LoVo (cell line): Measurements from ENCODE around the gene LMF1.

ENCODE experiments used
- DNase-seq: peaks from one replicate; pipeline ENCODE4 v3.0.0-alpha.2; 2016; ENCODE audit warnings: low spot score

The LMF1 gene

GRCh38 chr16:984736-985636, 14.2 kb upstream of the LMF1 start:
- no peak for DNase-seq

DNA sequence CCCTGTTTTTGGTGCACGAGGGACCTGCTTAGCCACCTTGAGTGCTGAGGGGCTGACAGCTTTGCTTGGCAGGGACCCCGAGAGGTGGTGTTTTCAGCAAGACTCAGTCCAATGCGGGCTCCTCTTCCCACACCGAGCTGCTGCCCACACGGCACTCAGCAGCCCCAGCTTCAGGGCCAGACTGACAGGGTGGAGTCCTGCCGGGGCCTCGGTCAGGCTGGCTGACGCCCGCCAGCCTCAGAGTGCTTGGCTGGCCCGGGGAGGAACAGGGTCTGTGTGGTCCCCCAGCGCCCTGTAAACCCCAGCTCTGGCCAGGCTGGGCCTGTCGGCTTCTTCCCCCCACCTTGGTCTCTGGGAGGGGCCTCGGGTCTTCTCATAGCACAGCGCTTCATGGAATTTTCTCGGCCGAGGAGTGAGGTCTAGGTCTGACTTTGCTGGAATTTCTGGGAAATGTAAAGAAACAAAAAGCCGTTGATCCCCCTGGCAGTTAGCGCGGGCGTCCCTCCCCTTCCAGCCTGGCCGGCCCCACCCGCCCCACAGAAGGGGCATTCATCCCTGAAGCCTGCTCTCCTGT, 13.4 kb upstream of the LMF1 start:
- DNase-seq = no peak

- DNase-seq = no peak
These were observed 12.6 kb upstream of the LMF1 start for GRCh38 chr16:983044-984030.

DNA sequence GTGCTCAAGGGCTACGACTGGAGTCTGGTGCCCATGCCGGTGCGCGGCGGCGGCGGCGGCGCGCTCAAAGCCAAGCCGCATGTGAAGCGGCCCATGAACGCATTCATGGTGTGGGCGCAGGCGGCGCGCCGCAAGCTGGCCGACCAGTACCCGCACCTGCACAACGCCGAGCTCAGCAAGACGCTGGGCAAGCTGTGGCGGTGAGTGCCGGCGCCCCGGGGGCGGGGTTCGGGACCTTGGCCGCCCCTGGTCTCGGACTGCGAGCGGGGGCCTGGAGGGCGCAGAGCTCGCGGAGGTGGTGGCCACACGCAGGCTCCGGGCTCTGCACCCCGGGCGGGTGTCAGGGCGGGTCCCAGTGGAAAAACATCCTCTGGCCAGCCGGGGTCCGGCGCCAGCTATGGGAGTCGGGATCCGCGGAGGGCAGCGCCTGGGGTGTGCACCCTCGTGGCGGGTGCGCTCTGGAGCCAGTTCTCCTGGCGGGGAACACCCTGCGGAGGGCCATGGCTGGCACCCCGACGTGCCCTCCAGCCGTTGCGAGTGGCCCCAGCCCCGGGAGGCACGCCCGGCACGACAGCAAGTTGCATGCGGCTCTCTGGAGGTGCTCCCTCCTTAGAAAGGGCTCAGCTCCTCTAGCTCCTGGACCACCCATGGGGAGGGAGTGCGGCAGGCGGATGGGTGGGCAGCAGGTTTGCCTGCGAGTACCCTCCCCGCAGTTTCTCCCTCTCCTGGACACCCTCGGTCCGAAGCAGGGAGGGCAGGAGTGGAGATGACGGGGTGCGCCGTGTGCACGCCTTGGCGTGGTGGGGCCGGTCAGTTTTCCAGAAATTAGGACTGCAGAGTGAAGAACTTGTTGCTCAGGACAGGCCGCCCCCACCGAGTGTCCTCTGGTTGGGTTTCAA, 11.6 kb upstream of the LMF1 start:
- DNase-seq = no peak

DNA sequence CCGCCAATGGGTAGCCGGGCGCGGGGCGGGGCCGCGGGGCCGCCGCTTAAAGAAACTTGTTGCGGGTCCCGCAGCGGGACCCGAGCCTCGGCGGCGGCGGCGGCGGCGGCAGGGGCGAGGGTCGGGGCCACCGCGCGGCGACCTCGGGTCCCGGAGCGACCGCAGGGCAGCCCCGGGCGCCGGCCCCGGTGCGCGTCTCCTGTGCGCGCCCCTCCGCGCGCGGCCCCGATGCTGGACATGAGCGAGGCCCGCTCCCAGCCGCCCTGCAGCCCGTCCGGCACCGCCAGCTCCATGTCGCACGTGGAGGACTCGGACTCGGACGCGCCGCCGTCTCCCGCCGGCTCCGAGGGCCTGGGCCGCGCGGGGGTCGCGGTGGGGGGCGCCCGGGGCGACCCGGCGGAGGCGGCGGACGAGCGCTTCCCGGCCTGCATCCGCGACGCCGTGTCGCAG, 10.9 kb upstream of the LMF1 start, which contains the start of gene SOX8:
Gene SOX8, plus strand, starts transcription at position 76 of the 450 bp plus-strand sequence. Its CDS starts 153 bp downstream, at position 229.
- DNase-seq = no peak

DNA sequence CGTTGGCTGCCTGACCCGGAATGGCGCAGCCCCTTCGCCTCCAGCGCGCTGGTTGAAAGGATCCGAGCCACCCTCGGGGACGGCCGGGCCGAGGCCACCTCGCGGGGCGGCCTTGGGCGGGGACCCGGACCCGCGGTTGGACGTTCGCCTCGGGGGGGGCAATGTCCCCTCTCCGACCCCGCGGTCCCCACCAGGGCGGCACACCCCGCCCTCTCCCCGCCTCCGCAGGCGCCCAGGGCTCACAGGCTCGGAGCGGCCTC, 9.7 kb upstream of the LMF1 start:
- DNase-seq = no peak

- DNase-seq = no peak
These were observed 9.2 kb upstream of the LMF1 start for GRCh38 chr16:979859-980594.

DNA sequence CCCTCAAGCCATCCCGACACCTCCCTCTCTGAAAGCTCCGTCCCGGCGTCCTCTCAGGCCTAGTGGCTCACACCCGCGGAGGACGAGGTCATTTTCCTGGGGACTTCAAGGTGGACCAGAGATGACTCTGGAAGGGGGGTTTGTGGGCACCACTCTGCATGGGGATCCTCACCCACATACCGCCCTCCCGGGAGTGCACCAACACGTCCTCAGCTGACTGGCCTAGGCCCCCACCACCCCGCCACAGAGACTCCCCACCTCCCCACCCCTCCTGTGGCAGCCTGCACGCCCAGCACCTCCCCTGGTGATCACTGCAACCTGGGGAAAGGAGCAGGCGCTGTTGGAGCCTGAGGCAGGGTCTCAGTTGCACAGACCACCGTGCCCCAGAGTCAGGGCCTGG, 8.4 kb upstream of the LMF1 start:
- DNase-seq = no peak

GRCh38 chr16:978403-978802, 7.6 kb upstream of the LMF1 start:
- no peak for DNase-seq

DNA sequence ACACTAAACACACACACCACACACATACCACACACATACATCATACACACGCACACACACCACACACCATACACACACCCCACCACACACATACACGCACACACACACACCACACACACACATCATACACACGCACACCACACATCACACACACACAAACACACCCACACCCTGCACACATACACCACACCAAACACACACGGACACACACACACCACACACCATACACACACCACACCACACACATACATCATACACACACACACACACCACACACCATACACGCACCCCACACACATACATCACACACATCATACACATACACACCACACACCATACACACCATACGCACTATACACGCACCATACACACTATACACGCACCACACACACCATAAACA, 7.1 kb upstream of the LMF1 start:
- DNase-seq = no peak

DNA sequence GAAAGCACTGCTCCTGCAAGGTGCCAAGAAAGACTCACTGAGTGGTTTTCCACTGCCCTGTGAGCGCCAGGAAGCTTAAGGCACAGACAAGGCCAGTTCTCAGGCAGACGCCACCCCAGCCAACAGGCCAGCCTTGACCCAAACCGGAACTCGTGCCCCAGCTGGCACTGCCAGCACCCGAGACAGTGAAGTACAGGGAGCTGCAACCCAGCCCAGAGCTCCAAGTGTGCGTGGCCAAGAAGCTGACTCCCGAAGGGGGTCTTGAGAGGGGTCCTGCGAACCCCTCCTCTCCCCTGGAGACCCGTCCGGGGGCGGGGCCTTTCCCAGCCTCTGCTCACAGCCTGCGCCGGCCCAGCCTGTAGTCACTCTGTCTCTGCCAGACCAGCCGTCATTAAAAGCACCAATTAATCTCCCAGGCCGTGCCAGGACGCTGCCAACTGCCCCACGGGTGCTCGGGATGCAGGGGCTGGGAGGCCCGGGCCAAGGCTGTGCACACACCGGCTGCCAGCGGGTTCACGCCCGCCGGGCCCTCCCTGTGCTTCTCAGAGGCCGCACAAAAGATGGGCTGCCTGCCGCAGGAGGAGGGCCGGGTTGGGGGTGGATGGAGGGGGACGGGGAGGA, 6.4 kb upstream of the LMF1 start:
- no peak for DNase-seq

DNA sequence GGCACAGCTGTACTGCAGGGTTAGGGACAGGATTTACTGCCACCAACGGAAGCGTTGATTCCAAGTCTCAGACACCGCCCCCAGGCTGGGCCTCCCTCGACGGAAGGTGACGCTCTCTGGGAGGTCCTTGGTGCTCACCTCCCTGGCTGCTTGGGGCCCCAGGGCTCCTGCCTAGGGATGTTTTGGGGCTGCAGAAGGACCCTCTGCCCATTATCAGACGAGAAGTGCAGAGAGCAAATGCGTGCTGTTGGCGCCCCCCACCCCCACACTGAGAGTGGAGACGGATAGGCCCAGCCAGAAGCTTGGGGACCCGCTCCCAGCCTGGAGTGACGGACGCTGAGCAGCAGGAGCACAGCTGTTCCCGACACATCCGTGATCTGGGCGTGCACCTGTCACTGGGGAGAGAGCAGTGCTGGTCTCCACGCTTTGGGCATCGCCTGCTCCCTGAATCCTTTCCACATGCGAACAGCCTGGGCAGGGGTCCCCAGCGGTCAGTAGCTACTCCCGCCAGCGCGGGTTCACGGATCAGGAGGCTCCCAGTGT, 5.7 kb upstream of the LMF1 start:
- no peak for DNase-seq

- no peak for DNase-seq
These were observed 4.5 kb upstream of the LMF1 start for GRCh38 chr16:975291-975690.

GRCh38 chr16:974611-975261, 4.0 kb upstream of the LMF1 start:
- DNase-seq = no peak

GRCh38 chr16:974001-974601, 3.3 kb upstream of the LMF1 start:
- DNase-seq = no peak

GRCh38 chr16:973366-973765, 2.6 kb upstream of the LMF1 start:
- DNase-seq = no peak

DNA sequence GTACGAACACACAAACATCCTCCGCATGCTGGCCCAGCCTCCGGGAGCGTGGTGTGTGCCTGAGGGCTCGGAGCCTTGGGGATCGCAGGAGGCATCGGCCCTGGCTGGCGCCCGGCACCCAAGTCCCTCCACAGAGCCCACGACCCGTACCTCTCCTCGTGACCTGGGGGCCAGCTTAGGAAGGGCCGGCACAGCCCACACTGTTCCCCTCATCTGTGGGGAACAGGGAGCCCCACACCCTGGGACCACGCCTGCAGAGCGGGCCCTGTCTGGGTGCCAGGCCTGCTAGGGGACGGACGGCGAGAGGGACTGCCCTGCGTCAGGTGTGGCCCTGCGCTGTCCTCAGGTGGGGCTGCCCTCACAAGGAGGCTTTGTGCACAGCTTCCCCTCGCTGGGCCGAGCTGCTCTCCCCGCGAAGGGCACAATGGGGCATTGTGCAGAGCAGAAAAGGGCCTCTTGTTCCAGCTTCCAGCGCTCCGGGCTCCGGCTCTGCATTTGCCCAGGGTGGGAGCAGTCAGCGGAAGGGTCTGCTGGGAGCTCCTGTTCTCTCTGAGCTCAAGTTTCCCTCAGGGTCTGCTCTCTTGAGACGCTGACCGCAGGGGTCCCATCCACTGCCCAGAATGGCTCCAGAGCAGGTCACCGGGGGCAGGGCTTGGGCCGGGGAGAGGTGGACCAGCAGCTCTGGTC, 1.7 kb upstream of the LMF1 start:
- no peak for DNase-seq

DNA sequence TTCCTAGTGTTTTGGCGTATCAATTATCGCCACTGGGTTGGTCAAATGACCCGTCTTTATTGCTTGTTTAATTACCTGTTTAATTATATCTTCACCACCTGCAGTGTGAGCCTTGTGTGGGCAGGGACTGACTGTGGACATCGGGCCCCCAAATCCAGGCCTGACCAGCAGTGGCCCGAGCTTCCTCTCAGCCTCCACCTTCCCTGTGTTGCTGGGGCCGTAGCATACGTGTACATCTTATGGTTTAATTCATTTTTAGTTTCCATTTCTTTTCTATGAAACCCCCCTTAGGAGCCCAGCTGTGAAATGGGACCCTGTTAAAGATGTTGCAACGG, 1.2 kb upstream of the LMF1 start:
- no peak for DNase-seq

DNA sequence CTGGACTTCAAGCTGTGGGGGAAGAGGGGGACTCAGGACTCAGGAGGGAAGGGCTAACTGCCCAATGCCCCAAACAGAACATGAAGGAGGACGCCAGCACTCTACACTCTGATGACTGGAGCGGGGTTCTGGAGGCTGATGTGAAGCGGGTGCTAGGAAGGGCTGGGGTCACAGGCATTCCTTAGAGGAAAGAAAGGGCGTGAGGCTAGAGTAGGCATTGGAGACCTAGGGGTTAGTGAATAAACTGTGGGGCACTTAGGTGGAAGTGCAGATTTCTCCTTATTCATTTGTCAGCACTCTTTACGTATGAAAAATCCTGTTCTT, 760 bp upstream of the LMF1 start:
- no peak for DNase-seq
